Heart left ventricle (tissue), 16 donors: ENCODE data around the gene TTC17. TPM values are rescaled to one million over a fixed set of nuclear protein-coding genes. Genes with fewer than 3 reads are reported as not detected.
"Not testable (repeated sequence)": the region's sequence is repeated elsewhere in the genome, so short reads cannot be mapped to it uniquely, and the experiment has no call there.

ENCODE experiments used
- ATAC-seq, 4 donors: fragments of 200-7000 bp; cut with Tn5 transposase; one replicate each; pipeline ENCODE4 v1.9.1; 2020 to 2022; ENCODE audit warnings: moderate library complexity in 4 of 4, mild to moderate bottlenecking in 3 of 4, moderate number of reproducible peaks in 1 of 4
- DNase-seq, 5 donors: peaks; one replicate each; pipeline ENCODE4 v3.0.0-alpha.2; 2020
- H3K27ac ChIP-seq, 12 donors: fragments of 200-600 bp; sonication (generic) in 4 of 12; one replicate each; pipeline versions ENCODE4 v1.5.0 to v1.8.0; 2016 to 2022; ENCODE audit warnings: mild to moderate bottlenecking in 2 of 12
- H3K27me3 ChIP-seq, 9 donors: fragments of 200-600 bp; sonication (generic) in 2 of 9; one replicate each; pipeline versions ENCODE4 v1.5.1 to v1.8.0; 2016 to 2022; ENCODE audit warnings: mild to moderate bottlenecking in 3 of 9
- H3K36me3 ChIP-seq, 9 donors: fragments of 200-600 bp; sonication (generic) in 2 of 9; one replicate each; pipeline versions ENCODE4 v1.5.0 to v1.8.0; 2018 to 2022; ENCODE audit warnings: mild to moderate bottlenecking in 2 of 9
- H3K4me1 ChIP-seq, 12 donors: fragments of 200-600 bp; sonication (generic) in 4 of 12; one replicate each; pipeline versions ENCODE4 v1.5.0 to v1.8.0; 2016 to 2022; ENCODE audit warnings: mild to moderate bottlenecking in 3 of 12
- H3K4me3 ChIP-seq, 12 donors: fragments of 200-600 bp; sonication (generic) in 4 of 12; one replicate each; pipeline versions ENCODE4 v1.5.0 to v1.8.0; 2017 to 2022; ENCODE audit warnings: mild to moderate bottlenecking in 9 of 12, moderate library complexity in 4 of 12
- H3K9me3 ChIP-seq, 12 donors: fragments of 200-600 bp; sonication (generic) in 4 of 12; one replicate each; pipeline versions ENCODE4 v1.5.0 to v1.8.0; 2016 to 2022; ENCODE audit warnings: mild to moderate bottlenecking in 1 of 12
- POLR2A ChIP-seq, 2 donors: fragments of 450-650 bp; IDR thresholded peaks; one replicate each; pipeline ENCODE4 v1.6.1; 2017; ENCODE audit warnings: antibody characterized with exemption in 2 of 2, mild to moderate bottlenecking in 2 of 2, moderate library complexity in 2 of 2
- WGBS, 4 donors: extraction: QIAGEN DNeasy Blood & Tissue Kit in 2 of 4; methylation state at CpG; one replicate each; pipeline versions ENCODE4 v1.1.5 to v1.1.7; 2013 to 2018; 5-methylcytosine and 5-hydroxymethylcytosine counted together
- intact Hi-C, 10 donors: fragments of 100-400 bp; cut with DNase I; formaldehyde crosslinking; loops; one replicate each; pipeline versions ENCODE4 v1.11.1 to v1.14.2; 2022
- polyA plus RNA-seq, 2 donors: library from polyadenylated mRNA; stranded (reverse); fragments of 200-250 nt; gene quantifications; one replicate each; pipeline ENCODE4 v1.2.3, GENCODE V29; 2013
- total RNA-seq, 9 donors: library from RNA; depleted of rRNA in 2 of 9; stranded (reverse); fragments of >200 nt in 2 of 9; fragmentation: NEBNext Ultra II Directional in 3 of 9; extraction: Animal tissue kit (Norgen Biotek cat#: 25700) in 3 of 9; gene quantifications; one replicate each; pipeline versions ENCODE4 v1.1.0 to v1.2.4, GENCODE V29; 2016 to 2023
- TF ChIP-seq, protein P1 (sequence below), 12 donors: fragments of 200-600 bp; sonication (generic) in 4 of 12; IDR thresholded peaks; one replicate each; pipeline versions ENCODE4 v1.5.0 to v1.8.0; 2018 to 2022; ENCODE audit warnings: antibody characterized with exemption in 12 of 12, mild to moderate bottlenecking in 5 of 12
- donor health status: ischemic (EF 13 %, LVEDD 7.1; RV severe dilation, severe dysfunction).
- donor health status: healthy with polysubstance abuse.
- donor health status: DM: no; HTN: yes; CAD: no.
- donor health status: DM: no; HTN: no; CAD: no.
- donor health status: ischemic (EF 25% LVEDD 6.9; RV normal size, moderate dysfunction).
- donor health status: ischemic (EF 25% LVEDD 5.7; RV mildly dilated, moderate dysfunction).
- donor health status: healthy.
- donor health status: DM: yes; HTN: yes; CAD: no.
- donor health status: ischemic (EF 35%, LVEDD 5.7; RV mildly dilated, moderate dysfunction).
- donor health status: nonischemic (EF 11% LVEDD 7.7; RV severe dilation, severe dysfunction).
- donor health status: DM: yes; HTN: yes; CAD: no.
- donor health status: PGD.
- donor health status: ischemic (EF 29% LVEDD 5.4; RV normal size, mild dysfunction).
- donor health status: nonischemic (EF 23%, LVEDD 6.1; RV moderate dilation, normal function).

The TTC17 gene
- total and polyA plus RNA-seq, 11 donors, result 20.9 to 43.9 (median 30.2) TPM

DNA sequence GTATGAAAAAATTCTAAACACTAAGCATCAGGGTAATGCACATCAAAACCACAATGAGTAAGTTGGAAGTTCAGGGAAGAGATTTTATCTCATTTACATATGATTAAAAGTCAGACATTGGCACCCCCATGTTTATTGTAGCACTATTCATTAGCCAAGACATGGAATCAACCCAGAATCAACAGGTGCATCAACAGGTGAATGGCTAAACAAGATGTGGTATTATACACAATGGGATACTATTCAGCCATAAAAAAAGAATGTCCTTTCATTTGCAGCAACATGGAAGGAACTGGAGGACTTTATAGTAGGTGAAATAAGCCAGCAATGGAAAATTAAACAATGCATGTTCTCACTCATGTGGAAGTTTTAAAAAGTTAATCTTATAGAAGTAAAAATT, 17.6 kb upstream of the TTC17 start:
- H3K36me3 ChIP-seq, result peaks cover 0 to 75% (median 60%) of the 10 kb centered on the region in 9 donors
- TF ChIP-seq, protein P1, sequence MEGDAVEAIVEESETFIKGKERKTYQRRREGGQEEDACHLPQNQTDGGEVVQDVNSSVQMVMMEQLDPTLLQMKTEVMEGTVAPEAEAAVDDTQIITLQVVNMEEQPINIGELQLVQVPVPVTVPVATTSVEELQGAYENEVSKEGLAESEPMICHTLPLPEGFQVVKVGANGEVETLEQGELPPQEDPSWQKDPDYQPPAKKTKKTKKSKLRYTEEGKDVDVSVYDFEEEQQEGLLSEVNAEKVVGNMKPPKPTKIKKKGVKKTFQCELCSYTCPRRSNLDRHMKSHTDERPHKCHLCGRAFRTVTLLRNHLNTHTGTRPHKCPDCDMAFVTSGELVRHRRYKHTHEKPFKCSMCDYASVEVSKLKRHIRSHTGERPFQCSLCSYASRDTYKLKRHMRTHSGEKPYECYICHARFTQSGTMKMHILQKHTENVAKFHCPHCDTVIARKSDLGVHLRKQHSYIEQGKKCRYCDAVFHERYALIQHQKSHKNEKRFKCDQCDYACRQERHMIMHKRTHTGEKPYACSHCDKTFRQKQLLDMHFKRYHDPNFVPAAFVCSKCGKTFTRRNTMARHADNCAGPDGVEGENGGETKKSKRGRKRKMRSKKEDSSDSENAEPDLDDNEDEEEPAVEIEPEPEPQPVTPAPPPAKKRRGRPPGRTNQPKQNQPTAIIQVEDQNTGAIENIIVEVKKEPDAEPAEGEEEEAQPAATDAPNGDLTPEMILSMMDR (IDR thresholded peaks at IDR 0.05), result no peak
- no peak for TF ChIP-seq POLR2A (IDR thresholded peaks at IDR 0.05)
- no peaks in the 10 kb centered on the region for H3K27me3 ChIP-seq
- no peak overlapping the region for H3K27ac ChIP-seq
- no peak for DNase-seq
- no peaks in the 10 kb centered on the region for H3K4me1 ChIP-seq
- H3K9me3 ChIP-seq, result no peaks in the 10 kb centered on the region
- no peak overlapping the region for H3K4me3 ChIP-seq
- intact Hi-C loops, result no loop called here
- ATAC-seq, result no peak

DNA sequence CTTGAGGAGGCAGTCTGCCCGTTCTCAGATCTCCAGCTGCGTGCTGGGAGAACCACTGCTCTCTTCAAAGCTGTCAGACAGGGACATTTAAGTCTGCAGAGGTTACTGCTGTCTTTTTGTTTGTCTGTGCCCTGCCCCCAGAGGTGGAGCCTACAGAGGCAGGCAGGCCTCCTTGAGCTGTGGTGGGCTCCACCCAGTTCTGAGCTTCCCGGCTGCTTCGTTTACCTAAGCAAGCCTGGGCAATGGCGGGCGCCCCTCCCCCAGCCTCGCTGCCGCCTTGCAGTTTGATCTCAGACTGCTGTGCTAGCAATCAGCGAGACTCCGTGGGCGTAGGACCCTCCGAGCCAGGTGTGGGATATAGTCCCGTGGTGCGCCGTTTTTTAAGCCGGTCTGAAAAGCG, 7.3 kb upstream of the TTC17 start:
- H3K9me3 ChIP-seq, ATAC-seq, H3K4me1 ChIP-seq, DNase-seq, intact Hi-C loops, H3K27ac ChIP-seq, H3K27me3 ChIP-seq, H3K4me3 ChIP-seq, H3K36me3 ChIP-seq: not testable (repeated sequence)
- 27 to 50% methylated on average over 6 of the region's 17 CpGs; no CpG with 5 or more reads in 2 of the 4 donors for WGBS, 4 donors

DNA sequence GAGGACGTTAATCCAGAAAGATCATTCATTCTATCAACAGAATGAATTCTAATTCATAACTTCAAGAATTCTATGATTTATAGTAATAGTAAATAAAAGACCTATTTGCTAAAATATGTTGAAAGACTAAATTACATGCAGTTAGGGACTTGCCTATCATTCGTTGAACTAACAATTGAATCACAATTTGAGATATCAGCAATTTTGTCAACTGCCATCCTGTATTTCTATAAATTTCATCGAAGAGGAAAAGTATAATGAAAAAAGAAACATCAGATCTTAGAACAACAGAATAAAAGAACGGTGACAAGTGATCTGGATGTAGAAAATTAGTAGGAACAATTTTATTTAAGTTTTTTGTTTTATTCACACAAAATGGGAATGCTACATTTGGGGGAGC, 4.4 kb upstream of the TTC17 start:
- Histone ChIP-seq H3K9me3 (no peaks in the 10 kb centered on the region), H3K4me3 (no peak overlapping the region), H3K27ac (no peak overlapping the region), H3K36me3 (no peaks in the 10 kb centered on the region), H3K4me1 (peaks cover 0 to 7% (median 2%) of the 10 kb centered on the region in 12 donors), H3K27me3 (no peaks in the 10 kb centered on the region)
- ATAC-seq, result no peak
- 87 to 94% (median 91%) methylated on average over 4 of the region's 4 CpGs for WGBS, 4 donors
- TF ChIP-seq POLR2A (IDR thresholded peaks at IDR 0.05), result no peak
- TF ChIP-seq, protein P1 (IDR thresholded peaks at IDR 0.05), result no peak
- intact Hi-C loops, result no loop called here
- no peak for DNase-seq

DNA sequence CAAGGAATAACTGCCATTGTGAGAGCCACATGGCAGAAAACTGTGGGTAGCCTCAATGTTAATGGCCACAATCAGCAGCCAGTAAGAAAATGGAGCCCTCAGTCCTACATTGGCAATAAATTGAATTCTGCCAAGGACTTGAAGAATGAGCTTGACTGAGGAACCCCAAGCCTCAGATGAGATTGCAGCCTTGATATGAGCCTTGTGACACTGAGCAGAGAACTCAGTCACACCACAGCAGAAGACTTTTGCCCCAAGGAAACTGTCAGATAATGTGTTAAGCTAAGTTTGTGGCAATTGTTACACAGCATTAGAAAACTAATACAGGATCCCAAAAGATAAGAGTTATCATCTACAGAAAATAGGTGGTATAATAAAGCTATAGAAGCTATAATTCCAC, 2.4 kb upstream of the TTC17 start:
- H3K9me3 ChIP-seq, result no peaks in the 10 kb centered on the region
- DNase-seq, result no peak
- peaks cover 2 to 26% (median 20%) of the 10 kb centered on the region in 12 donors for H3K4me1 ChIP-seq
- no peaks in the 10 kb centered on the region for H3K27me3 ChIP-seq
- no peak overlapping the region for H3K27ac ChIP-seq
- intact Hi-C loops, result loop anchor here in 1 of 10 donors (5.0 kb wide), 1 partner anchor 44 kb away; the partner anchor contains the start of gene API5
- ATAC-seq, result no peak
- H3K36me3 ChIP-seq, result no peaks in the 10 kb centered on the region
- TF ChIP-seq POLR2A (IDR thresholded peaks at IDR 0.05), result no peak
- TF ChIP-seq, protein P1 (IDR thresholded peaks at IDR 0.05), result no peak
- H3K4me3 ChIP-seq, result no peak overlapping the region

DNA sequence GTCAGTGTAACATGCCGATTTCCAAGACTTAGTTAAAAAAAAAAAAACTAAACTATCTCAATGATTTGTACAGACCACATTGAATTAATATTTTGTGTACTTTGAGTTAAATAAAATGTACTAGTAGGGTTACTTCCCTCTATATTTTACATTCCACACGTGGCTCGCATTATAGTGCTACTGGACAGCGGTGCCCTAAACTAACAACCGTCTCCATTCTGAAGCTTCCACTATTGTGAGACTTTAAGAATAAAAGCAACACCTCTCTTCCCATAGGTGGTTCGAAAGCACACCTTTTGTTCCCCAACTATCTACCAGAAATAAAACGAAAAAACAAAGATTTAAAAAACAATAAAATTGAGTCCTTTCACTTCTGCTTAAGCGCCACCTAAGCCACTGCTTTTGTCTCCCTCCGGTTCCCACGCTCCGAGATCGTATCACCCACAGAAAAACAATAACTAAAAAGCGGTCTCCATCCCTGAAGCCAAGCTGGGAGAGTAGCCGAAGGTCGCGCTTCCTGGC, 380 bp upstream of the TTC17 start:
- DNase-seq (no peak), ATAC-seq (peak in 3 of 4 donors; percentile 18 to 36 (median 18))
- Histone ChIP-seq H3K4me1 (peaks cover 2 to 43% (median 20%) of the 10 kb centered on the region in 12 donors), H3K4me3 (peak overlapping the region; percentile 60 to 97 (median 88)), H3K9me3 (no peaks in the 10 kb centered on the region), H3K36me3 (peaks cover 0 to 8% (median 0%) of the 10 kb centered on the region in 9 donors), H3K27me3 (no peaks in the 10 kb centered on the region), H3K27ac (peak overlapping the region; percentile 82 to 95 (median 90))
- intact Hi-C loops, result loop anchor here in 1 of 10 donors (5.0 kb wide), 1 partner anchor 46 kb away; the partner anchor contains the start of gene API5
- TF ChIP-seq POLR2A (IDR thresholded peaks at IDR 0.05), result no peak
- TF ChIP-seq, protein P1 (IDR thresholded peaks at IDR 0.05), result no peak
- 6 to 8% (median 7%) methylated on average over 16 of the region's 16 CpGs for WGBS, 4 donors
